Left cardiac atrium (tissue), 4 donors: ENCODE data around the gene PXMP4. TPM values are rescaled to one million over a fixed set of nuclear protein-coding genes. Genes with fewer than 3 reads are reported as not detected.
"Not testable (repeated sequence)": the region's sequence is repeated elsewhere in the genome, so short reads cannot be mapped to it uniquely, and the experiment has no call there.

Experiments used
- ATAC-seq, 2 donors: fragments of 200-7000 bp; cut with Tn5 transposase; one replicate each; pipeline ENCODE4 v1.9.1; 2020; ENCODE audit warnings: mild to moderate bottlenecking in 2 of 2, moderate library complexity in 2 of 2
- DNase-seq: peaks from one replicate; pipeline ENCODE4 v3.0.0-alpha.2; 2020
- intact Hi-C, 2 donors: fragments of 100-400 bp; cut with DNase I; formaldehyde crosslinking; loops; one replicate each; pipeline versions ENCODE4 v1.14.1 to v1.15.1; 2022 to 2023
- long read RNA-seq: library from polyadenylated mRNA; unstranded; transcript quantifications from one replicate; pipeline ENCODE4 v2.0.0, GENCODE V29; 2021
- total RNA-seq, 2 donors: library from RNA; stranded (reverse); fragmentation: NEBNext Ultra II Directional; extraction: Animal tissue kit (Norgen Biotek cat#: 25700); gene quantifications; one replicate each; pipeline ENCODE4 v1.2.1, GENCODE V29; 2021
- donor health status: DM: no; HTN: yes; CAD: no.
- donor health status: DM: no; HTN: yes; CAD: no; lungs with severe emphysema.
- donor health status: DM: yes; HTN: yes; CAD: no.
- donor health status: Dilated cardiomyopathy.

The PXMP4 gene
- total RNA-seq, result 10 to 100 TPM in 1 of 2 donors, 1 to 10 TPM in 1; 6.7 to 12.6 TPM
- long read RNA-seq, full-length matches to known transcripts, result 4 of 4 reads
- long read RNA-seq, partial matches to known transcripts, result 0 of 4 reads
- long read RNA-seq, other reads (novel, unspliced or antisense), result 0 of 4 reads

GRCh38 chr20:33719989-33720709 lies at the start of gene PXMP4:
Gene PXMP4 (minus strand): TSS chr20:33720310. CDS start chr20:33720207, 103 bp downstream.
- ATAC-seq (peak; percentile 100), DNase-seq (peak; percentile 94)
- intact Hi-C loops, result no loop called here

- intact Hi-C loops, result no loop called here
- no peak for ATAC-seq
- DNase-seq, result no peak
These were observed 48.9 kb upstream of the PXMP4 start for GRCh38 chr20:33769043-33769442.

- intact Hi-C loops, result no loop called here
- ATAC-seq, result no peak
- DNase-seq, result no peak
These were observed 47.6 kb upstream of the PXMP4 start for GRCh38 chr20:33767777-33768138.

- DNase-seq (no peak), ATAC-seq (no peak)
- intact Hi-C loops, result no loop called here
These were observed 46.6 kb upstream of the PXMP4 start for GRCh38 chr20:33766686-33767085.

- DNase-seq (no peak), ATAC-seq (no peak)
- intact Hi-C loops, result no loop called here
These were observed 45.5 kb upstream of the PXMP4 start for GRCh38 chr20:33765592-33765991.

- DNase-seq (no peak), ATAC-seq (no peak)
- intact Hi-C loops, result no loop called here
These were observed 45.0 kb upstream of the PXMP4 start for GRCh38 chr20:33765099-33765498.

GRCh38 chr20:33761698-33762250 lies 41.7 kb upstream of the PXMP4 start:
- ATAC-seq (no peak), DNase-seq (no peak)
- intact Hi-C loops, result no loop called here

GRCh38 chr20:33757458-33757857 lies 37.3 kb upstream of the PXMP4 start:
- no peak for ATAC-seq
- DNase-seq, result no peak
- intact Hi-C loops, result no loop called here

- intact Hi-C loops, result no loop called here
- no peak for ATAC-seq
- DNase-seq, result no peak
These were observed 36.9 kb upstream of the PXMP4 start for GRCh38 chr20:33757046-33757445.

GRCh38 chr20:33755936-33756490 lies 35.9 kb upstream of the PXMP4 start:
- intact Hi-C loops, DNase-seq, ATAC-seq: not testable (repeated sequence)

- ATAC-seq (peak in 1 of 2 donors; percentile 48), DNase-seq (no peak)
- intact Hi-C loops, result no loop called here
These were observed 33.7 kb upstream of the PXMP4 start for GRCh38 chr20:33753763-33754162.

- ATAC-seq, result no peak
- intact Hi-C loops, result no loop called here
- DNase-seq, result no peak
These were observed 33.0 kb upstream of the PXMP4 start for GRCh38 chr20:33753143-33753542.

GRCh38 chr20:33751775-33752174 lies 31.7 kb upstream of the PXMP4 start:
- intact Hi-C loops, result no loop called here
- ATAC-seq (no peak), DNase-seq (no peak)

- no peak for DNase-seq
- ATAC-seq, result peak; percentile 64 to 80
- intact Hi-C loops, result loop anchor here in 1 of 2 donors (10.0 kb wide), 1 partner anchor 68 kb away; the partner anchor contains the start of gene CHMP4B
These were observed 26.4 kb upstream of the PXMP4 start for GRCh38 chr20:33746325-33746998.

- intact Hi-C loops, result loop anchor here in 1 of 2 donors (10.0 kb wide), 1 partner anchor 70 kb away; the partner anchor contains the start of gene CHMP4B
These were observed 24.8 kb upstream of the PXMP4 start for GRCh38 chr20:33744773-33745385.

GRCh38 chr20:33744181-33744580 lies 24.1 kb upstream of the PXMP4 start:
- intact Hi-C loops, result loop anchor here in 1 of 2 donors (10.0 kb wide), 1 partner anchor 71 kb away; the partner anchor contains the start of gene CHMP4B

More at GRCh38 chr20:33744773-33745385, 24.8 kb upstream of the PXMP4 start:
- DNase-seq, result no peak
- no peak for ATAC-seq

GRCh38 chr20:33740189-33740588 lies 20.1 kb upstream of the PXMP4 start:
- ATAC-seq (no peak), DNase-seq (no peak)
- intact Hi-C loops, result loop anchor here in 1 of 2 donors (10.0 kb wide), 1 partner anchor 75 kb away; the partner anchor contains the start of gene CHMP4B

More at GRCh38 chr20:33744181-33744580, 24.1 kb upstream of the PXMP4 start:
- no peak for DNase-seq
- no peak for ATAC-seq

- ATAC-seq, result no peak
- intact Hi-C loops, result no loop called here
- no peak for DNase-seq
These were observed 19.4 kb upstream of the PXMP4 start for GRCh38 chr20:33739493-33739892.

GRCh38 chr20:33736962-33737361 lies 16.9 kb upstream of the PXMP4 start:
- DNase-seq, result no peak
- ATAC-seq, result no peak
- intact Hi-C loops, result no loop called here
